Mesendoderm (in vitro differentiated cells): ENCODE data around the gene NFYA.

Experiments
- DNase-seq: peaks from one replicate; pipeline ENCODE4 v3.0.0; 2013
- H2AK5ac ChIP-seq: 2 replicates; pipeline ENCODE4 v1.6.1; 2013; ENCODE audit warnings: low read length, inconsistent platforms
- H2BK120ac ChIP-seq: 2 replicates; pipeline ENCODE4 v1.6.1; 2013; ENCODE audit warnings: low read depth, mild to moderate bottlenecking, low read length, moderate library complexity, mixed read lengths
- H2BK15ac ChIP-seq: replicated peaks from 2 replicates; pipeline ENCODE4 v1.6.1; 2013; ENCODE audit warnings: low read depth, mild to moderate bottlenecking, moderate library complexity
- H2BK5ac ChIP-seq: 2 replicates; pipeline ENCODE4 v1.6.1; 2013; ENCODE audit warnings: low read length, inconsistent platforms
- H3K18ac ChIP-seq: 2 replicates; pipeline ENCODE4 v1.6.1; 2013; ENCODE audit warnings: mild to moderate bottlenecking, low read length, mixed read lengths
- H3K23ac ChIP-seq: one replicate; pipeline ENCODE4 v1.6.1; 2013; ENCODE audit warnings: low read length
- H3K27ac ChIP-seq: 2 replicates; pipeline ENCODE4 v1.5.1; 2013; ENCODE audit warnings: low read depth, mild to moderate bottlenecking, inconsistent platforms, low read length, moderate library complexity
- H3K27me3 ChIP-seq: 2 replicates; pipeline ENCODE4 v1.6.1; 2013; ENCODE audit warnings: low read length, control low read depth, mild to moderate bottlenecking, inconsistent platforms; ENCODE audit not compliant: insufficient read depth, poor library complexity
- H3K36me3 ChIP-seq: 2 replicates; pipeline ENCODE4 v1.6.1; 2013; ENCODE audit warnings: low read length, inconsistent platforms; ENCODE audit not compliant: control insufficient read depth, insufficient read depth
- H3K4ac ChIP-seq: one replicate; pipeline ENCODE4 v1.6.1; 2013; ENCODE audit warnings: low read depth, mild to moderate bottlenecking, low read length, moderate library complexity
- H3K4me1 ChIP-seq: 2 replicates; pipeline ENCODE4 v1.6.1; 2013; ENCODE audit warnings: low read depth, low read length, inconsistent platforms; ENCODE audit not compliant: control insufficient read depth
- H3K4me2 ChIP-seq: 2 replicates; pipeline ENCODE4 v1.6.1; 2013; ENCODE audit warnings: low read length
- H3K4me3 ChIP-seq: 2 replicates; pipeline ENCODE4 v1.5.1; 2013; ENCODE audit warnings: mild to moderate bottlenecking, low read length
- H3K56ac ChIP-seq: one replicate; pipeline ENCODE4 v1.6.1; 2013; ENCODE audit warnings: low read length
- H3K79me1 ChIP-seq: 2 replicates; pipeline ENCODE4 v1.6.1; 2013; ENCODE audit warnings: low read length, inconsistent platforms
- H3K79me2 ChIP-seq: 2 replicates; pipeline ENCODE4 v1.6.1; 2013; ENCODE audit warnings: mild to moderate bottlenecking, low read length; ENCODE audit not compliant: control insufficient read depth, insufficient read depth
- H3K9ac ChIP-seq: 2 replicates; pipeline ENCODE4 v1.6.1; 2013; ENCODE audit warnings: low read length, inconsistent platforms
- H4K5ac ChIP-seq: one replicate; pipeline ENCODE4 v1.6.1; 2013; ENCODE audit warnings: low read length
- H4K8ac ChIP-seq: one replicate; pipeline ENCODE4 v1.6.1; 2013; ENCODE audit warnings: low read depth, mild to moderate bottlenecking, control low read depth, low read length, moderate library complexity
- WGBS: extraction: QIAGEN DNeasy Blood & Tissue Kit; methylation state at CpG from one replicate; pipeline ENCODE4 v1.1.7; 2013; ENCODE audit warnings: low lambda C conversion rate, missing lambda C conversion rate; ENCODE audit not compliant: insufficient coverage; ENCODE audit errors: extremely low coverage; 5-methylcytosine and 5-hydroxymethylcytosine counted together

Gene NFYA

DNA sequence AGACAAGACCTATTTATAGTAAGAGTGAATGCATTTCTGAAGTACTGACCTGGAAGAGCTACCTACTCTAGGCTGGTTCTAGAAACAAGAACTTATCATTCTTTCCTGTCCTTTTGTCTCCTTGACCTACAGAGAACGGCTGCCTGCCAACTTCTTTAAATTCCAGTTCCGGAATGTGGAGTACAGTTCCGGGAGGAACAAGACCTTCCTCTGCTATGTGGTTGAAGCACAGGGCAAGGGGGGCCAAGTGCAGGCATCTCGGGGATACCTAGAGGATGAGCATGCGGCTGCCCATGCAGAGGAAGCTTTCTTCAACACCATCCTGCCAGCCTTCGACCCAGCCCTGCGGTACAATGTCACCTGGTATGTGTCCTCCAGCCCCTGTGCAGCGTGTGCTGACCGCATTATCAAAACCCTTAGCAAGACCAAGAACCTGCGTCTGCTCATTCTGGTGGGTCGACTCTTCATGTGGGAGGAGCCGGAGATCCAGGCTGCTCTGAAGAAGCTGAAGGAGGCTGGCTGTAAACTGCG, 11.5 kb upstream of the NFYA start:
- DNase-seq = no peak
- H3K56ac ChIP-seq = no peak overlapping the region
- no CpG with 5 or more reads among the region's 13 CpGs for WGBS
- H3K4me1 ChIP-seq = no peaks in the 10 kb centered on the region
- no peak overlapping the region for H4K8ac ChIP-seq
- no peak overlapping the region for H3K4ac ChIP-seq
- no peak overlapping the region for H3K27ac ChIP-seq
- no peak overlapping the region for H2BK5ac ChIP-seq
- no peak overlapping the region for H2BK15ac ChIP-seq
- H2AK5ac ChIP-seq = no peak overlapping the region
- H3K4me3 ChIP-seq = no peak overlapping the region
- H3K9ac ChIP-seq = no peak overlapping the region
- no peak overlapping the region for H2BK120ac ChIP-seq
- H3K79me1 ChIP-seq = no peaks in the 10 kb centered on the region
- no peaks in the 10 kb centered on the region for H3K79me2 ChIP-seq
- no peak overlapping the region for H3K23ac ChIP-seq
- no peak overlapping the region for H4K5ac ChIP-seq
- no peak overlapping the region for H3K18ac ChIP-seq
- H3K27me3 ChIP-seq = no peaks in the 10 kb centered on the region
- no peaks in the 10 kb centered on the region for H3K36me3 ChIP-seq
- no peak overlapping the region for H3K4me2 ChIP-seq

DNA sequence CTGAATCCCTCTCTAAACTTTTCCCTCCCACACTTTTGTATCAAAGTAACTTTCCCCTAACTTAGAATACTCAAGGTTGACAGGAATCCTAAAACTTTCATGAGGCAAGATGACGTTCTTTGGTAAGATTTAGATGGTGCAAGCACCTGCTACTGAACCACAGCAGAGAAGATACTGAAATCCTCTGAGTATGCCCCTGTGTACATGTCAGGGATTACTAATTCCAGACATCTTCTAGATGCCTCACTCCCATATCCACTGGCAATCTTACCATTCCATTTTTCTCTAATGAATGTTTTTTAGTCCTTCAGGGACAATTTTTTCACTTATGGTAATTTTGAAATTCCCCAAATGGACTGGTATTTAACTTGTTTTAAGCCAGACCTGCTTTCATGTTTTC, 10.7 kb upstream of the NFYA start:
- Histone ChIP-seq H3K18ac (no peak overlapping the region), H3K4me2 (no peak overlapping the region), H3K27me3 (no peaks in the 10 kb centered on the region), H3K4me3 (no peak overlapping the region), H3K9ac (no peak overlapping the region), H2AK5ac (no peak overlapping the region), H3K56ac (no peak overlapping the region), H3K79me2 (no peaks in the 10 kb centered on the region), H2BK15ac (no peak overlapping the region), H4K8ac (no peak overlapping the region), H3K79me1 (no peaks in the 10 kb centered on the region), H2BK120ac (no peak overlapping the region), H3K4me1 (no peaks in the 10 kb centered on the region), H3K23ac (no peak overlapping the region), H3K4ac (no peak overlapping the region), H3K36me3 (no peaks in the 10 kb centered on the region), H3K27ac (no peak overlapping the region), H4K5ac (no peak overlapping the region), H2BK5ac (no peak overlapping the region)
- DNase-seq = no peak
- no CpG with 5 or more reads among the region's 1 CpG for WGBS

GRCh38 chr6:41063884-41064285, 8.9 kb upstream of the NFYA start:
- H3K79me2 ChIP-seq = no peaks in the 10 kb centered on the region
- no peak overlapping the region for H2AK5ac ChIP-seq
- no peak for DNase-seq
- H2BK5ac ChIP-seq = no peak overlapping the region
- no CpG with 5 or more reads among the region's 2 CpGs for WGBS
- H4K5ac ChIP-seq = no peak overlapping the region
- H3K4me1 ChIP-seq = no peaks in the 10 kb centered on the region
- no peak overlapping the region for H2BK15ac ChIP-seq
- no peak overlapping the region for H3K27ac ChIP-seq
- no peaks in the 10 kb centered on the region for H3K79me1 ChIP-seq
- H3K4me3 ChIP-seq = no peak overlapping the region
- H3K23ac ChIP-seq = no peak overlapping the region
- no peak overlapping the region for H3K56ac ChIP-seq
- H3K9ac ChIP-seq = no peak overlapping the region
- no peaks in the 10 kb centered on the region for H3K27me3 ChIP-seq
- H3K18ac ChIP-seq = no peak overlapping the region
- H2BK120ac ChIP-seq = no peak overlapping the region
- no peak overlapping the region for H3K4me2 ChIP-seq
- no peaks in the 10 kb centered on the region for H3K36me3 ChIP-seq
- no peak overlapping the region for H3K4ac ChIP-seq
- H4K8ac ChIP-seq = no peak overlapping the region

DNA sequence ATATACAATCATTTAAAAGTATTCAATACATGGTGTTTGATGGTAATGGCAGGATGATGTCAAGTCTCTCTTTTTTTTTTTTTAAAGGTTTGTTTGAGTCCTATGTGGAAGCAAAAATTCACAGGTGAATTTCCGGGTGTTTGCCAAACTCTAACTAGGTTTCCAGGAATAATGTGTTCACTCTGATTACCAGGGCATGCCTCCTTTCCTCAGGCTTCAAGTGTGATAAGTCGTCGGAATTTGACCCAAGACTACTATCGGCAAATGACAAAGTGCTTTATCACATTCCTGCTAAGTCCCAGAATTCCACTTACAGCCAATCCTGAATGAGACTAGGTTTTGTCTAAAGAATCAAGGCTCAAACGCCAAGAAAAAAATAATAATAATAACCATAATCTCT, 7.9 kb upstream of the NFYA start:
- WGBS = no CpG with 5 or more reads among the region's 5 CpGs

GRCh38 chr6:41065550-41066026, 7.2 kb upstream of the NFYA start:
- no peaks in the 10 kb centered on the region for H3K36me3 ChIP-seq
- H2BK120ac ChIP-seq = no peak overlapping the region
- no peak overlapping the region for H3K4ac ChIP-seq
- H3K79me1 ChIP-seq = peaks cover 1% of the 10 kb centered on the region
- H2AK5ac ChIP-seq = no peak overlapping the region
- no peak overlapping the region for H3K23ac ChIP-seq
- no peak for DNase-seq
- H4K8ac ChIP-seq = no peak overlapping the region
- no peak overlapping the region for H2BK5ac ChIP-seq
- no peaks in the 10 kb centered on the region for H3K4me1 ChIP-seq
- H3K18ac ChIP-seq = no peak overlapping the region
- no peaks in the 10 kb centered on the region for H3K79me2 ChIP-seq
- H2BK15ac ChIP-seq = no peak overlapping the region
- no peak overlapping the region for H3K4me2 ChIP-seq
- H3K27me3 ChIP-seq = no peaks in the 10 kb centered on the region
- no peak overlapping the region for H3K27ac ChIP-seq
- no peak overlapping the region for H3K4me3 ChIP-seq
- no peak overlapping the region for H3K9ac ChIP-seq
- H3K56ac ChIP-seq = no peak overlapping the region
- WGBS = no CpG with 5 or more reads among the region's 2 CpGs
- H4K5ac ChIP-seq = no peak overlapping the region

More for the DNA sequence above, 7.9 kb upstream of the NFYA start:
- Histone ChIP-seq H3K79me1 (no peaks in the 10 kb centered on the region), H3K4me1 (no peaks in the 10 kb centered on the region), H3K4me3 (no peak overlapping the region), H3K56ac (no peak overlapping the region), H2BK5ac (no peak overlapping the region), H4K5ac (no peak overlapping the region), H3K27ac (no peak overlapping the region), H3K27me3 (no peaks in the 10 kb centered on the region), H3K23ac (no peak overlapping the region), H3K4me2 (no peak overlapping the region), H3K79me2 (no peaks in the 10 kb centered on the region), H3K36me3 (no peaks in the 10 kb centered on the region), H2BK120ac (no peak overlapping the region), H3K4ac (no peak overlapping the region), H2AK5ac (no peak overlapping the region), H3K18ac (no peak overlapping the region), H2BK15ac (no peak overlapping the region), H4K8ac (no peak overlapping the region), H3K9ac (no peak overlapping the region)
- peak; percentile 57 for DNase-seq

- DNase-seq = peak; percentile 82
Observed at GRCh38 chr6:41066867-41067304, 5.9 kb upstream of the NFYA start.

More at GRCh38 chr6:41066867-41067304, 5.9 kb upstream of the NFYA start:
- no peaks in the 10 kb centered on the region for H3K27me3 ChIP-seq
- no peak overlapping the region for H3K4ac ChIP-seq
- no peak overlapping the region for H3K56ac ChIP-seq
- H3K79me1 ChIP-seq = peaks cover 1% of the 10 kb centered on the region
- no peak overlapping the region for H4K5ac ChIP-seq
- no peak overlapping the region for H4K8ac ChIP-seq
- H2AK5ac ChIP-seq = no peak overlapping the region
- H3K18ac ChIP-seq = no peak overlapping the region
- no CpG with 5 or more reads among the region's 3 CpGs for WGBS
- H2BK120ac ChIP-seq = no peak overlapping the region
- H3K4me1 ChIP-seq = no peaks in the 10 kb centered on the region
- H3K4me2 ChIP-seq = no peak overlapping the region
- H3K27ac ChIP-seq = no peak overlapping the region
- H3K9ac ChIP-seq = no peak overlapping the region
- H3K36me3 ChIP-seq = no peaks in the 10 kb centered on the region
- no peak overlapping the region for H3K23ac ChIP-seq
- no peak overlapping the region for H2BK5ac ChIP-seq
- H3K4me3 ChIP-seq = no peak overlapping the region
- no peak overlapping the region for H2BK15ac ChIP-seq
- no peaks in the 10 kb centered on the region for H3K79me2 ChIP-seq
